GM19099 (cell line): ENCODE measurements around the gene ESYT3.

Source experiments
- POLR2A ChIP-seq: IDR thresholded peaks from 3 replicates; pipeline ENCODE4 v1.6.1; 2011; ENCODE audit warnings: low read depth; ENCODE audit not compliant: insufficient read length; ENCODE audit errors: extremely low read depth

Gene ESYT3

GRCh38 chr3:138477120-138477519 is 42.7 kb downstream of the ESYT3 start:
- no peak for TF ChIP-seq POLR2A

DNA sequence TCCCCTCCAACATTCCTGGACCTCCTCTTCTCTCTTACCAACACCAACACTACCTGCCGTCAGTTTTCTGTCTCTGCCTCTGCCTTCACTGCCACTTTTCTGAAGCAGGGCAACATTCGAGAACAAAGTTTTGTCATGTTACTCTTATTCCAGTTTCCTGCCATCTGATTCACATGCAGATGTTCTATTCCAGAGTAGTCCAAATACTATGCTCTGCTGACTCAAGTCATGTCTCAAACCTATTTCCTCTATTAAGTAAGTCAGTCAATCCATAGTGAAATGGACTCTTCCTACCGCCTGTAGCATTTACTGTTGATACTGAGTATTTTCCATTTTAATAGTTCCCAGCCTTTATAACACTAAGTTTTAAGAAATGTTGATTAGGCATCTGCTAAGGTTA is 43.4 kb downstream of the ESYT3 start:
- no peak for TF ChIP-seq POLR2A

DNA sequence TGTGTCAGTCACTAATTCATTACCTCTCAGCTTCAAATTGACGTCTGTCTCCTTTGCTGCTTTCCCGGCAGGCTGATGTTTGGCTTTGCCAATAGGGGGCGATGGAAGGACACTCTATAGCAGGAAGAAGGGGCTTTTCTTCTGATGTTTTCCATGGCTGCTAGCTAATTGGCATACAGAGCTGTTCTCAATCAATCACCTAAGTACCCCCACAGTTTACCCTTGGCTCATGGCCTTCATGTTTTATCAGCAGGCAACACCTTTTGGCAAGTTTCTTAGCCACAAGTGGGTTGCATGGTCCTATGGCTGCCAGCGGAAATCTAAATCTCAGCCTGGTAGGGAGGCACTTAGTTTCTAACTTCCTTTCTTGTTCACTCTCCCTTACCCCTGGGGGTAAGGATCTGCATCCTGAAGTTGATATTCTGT is 45.0 kb downstream of the ESYT3 start:
- no peak for TF ChIP-seq POLR2A

DNA sequence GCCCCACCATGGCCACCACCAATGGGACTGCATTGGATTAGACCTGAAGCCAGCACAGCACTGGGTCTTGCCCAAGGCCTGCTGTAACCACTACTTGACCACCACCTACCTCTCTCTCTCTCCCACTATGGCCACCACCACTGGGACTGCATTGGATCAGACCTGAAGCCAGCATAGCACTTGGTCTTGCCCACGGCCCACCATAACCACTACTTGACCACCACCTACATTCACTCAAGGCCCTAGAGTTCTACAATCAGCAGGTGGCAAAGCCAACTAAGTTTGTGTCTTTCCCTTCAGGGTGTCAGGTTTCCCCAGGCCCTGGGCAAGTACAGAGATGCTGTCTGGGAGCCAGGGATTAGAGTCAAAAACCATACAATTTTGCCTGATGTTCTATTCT is 57.6 kb downstream of the ESYT3 start:
- no peak for TF ChIP-seq POLR2A

DNA sequence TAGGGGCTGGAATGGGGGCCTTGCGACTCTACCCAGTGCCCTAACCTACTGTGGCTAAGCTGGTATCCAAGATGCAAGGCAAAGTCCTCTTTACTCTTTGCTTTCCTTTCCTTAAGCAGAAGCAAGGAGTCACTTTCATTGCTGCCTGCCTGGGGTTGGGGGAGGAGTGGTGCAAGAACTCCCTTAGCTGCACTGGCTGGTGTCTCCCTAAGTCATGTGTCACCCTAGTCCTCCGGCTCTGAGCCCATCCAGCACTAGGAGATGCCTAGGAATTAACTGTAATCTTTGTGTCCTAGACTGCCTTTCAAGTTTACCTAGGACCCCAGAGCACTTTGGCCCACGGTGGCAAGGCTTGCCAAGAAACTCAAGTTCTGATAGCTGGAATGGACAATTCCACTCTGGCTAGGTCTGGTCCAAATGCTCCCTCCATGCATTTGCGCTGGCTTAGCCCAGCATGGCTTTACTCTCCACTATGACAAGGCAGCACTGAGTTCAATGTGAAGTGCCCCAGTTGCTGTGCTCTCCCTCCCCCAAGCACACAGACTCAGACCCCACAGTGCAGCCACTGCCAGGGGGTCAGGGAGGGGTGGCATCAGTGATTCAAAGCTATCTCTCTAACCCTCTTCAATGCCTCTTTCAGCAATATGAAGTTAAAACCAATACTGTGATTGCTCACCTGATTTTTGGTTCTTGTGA is 58.7 kb downstream of the ESYT3 start:
- no peak for TF ChIP-seq POLR2A

DNA sequence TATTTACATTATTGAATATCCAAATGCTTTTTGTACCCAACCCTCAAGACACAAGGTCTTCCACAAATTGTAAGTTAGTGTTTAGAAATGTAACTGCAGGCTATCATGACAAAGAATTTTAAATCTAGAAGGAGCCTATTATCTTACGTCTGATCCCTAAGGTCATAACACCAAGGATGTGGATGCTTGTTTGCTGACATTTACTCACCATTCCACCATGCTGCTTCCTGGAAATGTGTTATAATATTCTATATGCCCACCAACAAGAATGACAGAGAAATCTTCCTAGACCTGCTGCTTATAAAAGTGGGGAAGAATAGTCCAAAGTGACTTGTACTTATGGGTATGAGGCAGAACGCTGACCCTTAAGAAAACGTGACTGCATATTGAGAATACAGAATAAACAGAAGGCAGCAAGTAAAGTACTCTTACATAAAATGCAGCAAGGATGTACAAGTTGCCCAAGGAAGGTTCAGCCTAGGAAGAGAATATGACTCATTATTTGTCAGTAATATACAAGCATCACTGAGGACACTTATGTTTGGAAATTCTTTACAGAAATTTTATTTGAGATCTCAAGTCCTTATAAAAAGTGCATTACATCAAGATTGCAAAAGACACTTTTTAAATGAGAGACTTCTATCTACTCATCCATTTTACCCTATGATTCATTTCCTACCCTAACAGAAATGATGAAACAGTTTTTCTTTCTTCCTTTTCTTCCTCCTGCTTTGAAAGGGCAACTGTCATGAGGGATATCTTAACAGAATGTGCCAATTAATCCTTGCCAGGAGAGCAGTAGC is 59.6 kb downstream of the ESYT3 start:
- no peak for TF ChIP-seq POLR2A

GRCh38 chr3:138494607-138494929 is 60.2 kb downstream of the ESYT3 start:
- no peak for TF ChIP-seq POLR2A

GRCh38 chr3:138496436-138496835 is 62.0 kb downstream of the ESYT3 start:
- TF ChIP-seq POLR2A: no peak

GRCh38 chr3:138497021-138497420 is 62.6 kb downstream of the ESYT3 start:
- no peak for TF ChIP-seq POLR2A

DNA sequence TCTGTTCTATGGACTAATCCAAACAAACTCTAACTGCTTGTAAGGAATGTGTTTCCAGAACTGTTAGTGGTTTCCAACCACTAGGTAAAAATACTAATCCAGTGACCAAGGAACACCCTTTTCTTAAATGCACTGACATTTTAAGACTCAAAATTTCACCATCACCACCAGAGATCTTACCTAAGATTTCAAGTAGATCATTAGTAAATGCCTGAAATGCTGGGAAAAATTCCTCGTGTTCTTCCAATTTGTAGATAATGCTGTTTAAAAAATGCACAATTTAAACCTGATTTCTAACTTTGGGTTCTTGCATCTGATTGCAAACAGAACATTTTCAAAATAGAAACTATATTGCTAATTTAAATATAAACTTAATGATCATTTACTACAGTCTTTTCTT is 63.4 kb downstream of the ESYT3 start:
- TF ChIP-seq POLR2A: no peak

- no peak for TF ChIP-seq POLR2A
Observed at GRCh38 chr3:138498991-138499390, 64.6 kb downstream of the ESYT3 start.

- TF ChIP-seq POLR2A: no peak
Observed at GRCh38 chr3:138507524-138507923, 73.1 kb downstream of the ESYT3 start.

DNA sequence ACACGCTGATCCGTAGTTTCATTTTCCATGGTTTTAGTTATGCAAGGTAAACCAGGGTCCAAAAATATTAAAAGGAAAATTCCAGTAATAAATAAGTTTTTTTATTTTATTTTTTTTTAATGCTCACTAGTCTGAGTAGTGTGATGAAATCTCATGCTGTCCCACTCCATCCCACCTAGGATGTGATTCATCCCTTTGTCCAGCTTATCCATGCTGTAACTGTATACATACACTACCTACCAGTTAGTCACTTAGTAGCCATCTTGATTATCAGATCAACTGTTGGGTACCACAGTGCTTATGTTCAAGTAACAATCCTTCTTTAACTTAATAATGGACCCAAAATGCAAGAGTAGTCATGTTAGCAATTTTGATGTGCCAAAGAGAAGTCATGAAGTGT is 75.2 kb downstream of the ESYT3 start:
- TF ChIP-seq POLR2A: no peak

GRCh38 chr3:138511945-138512344 is 77.5 kb downstream of the ESYT3 start:
- no peak for TF ChIP-seq POLR2A

GRCh38 chr3:138513090-138513843 is 78.9 kb downstream of the ESYT3 start:
- no peak for TF ChIP-seq POLR2A
